Measurements from ENCODE around the gene RELB.

RELB gene

GRCh38 chr19:45087531-45087930, 86.3 kb downstream of the RELB start:
- DNase-seq = peak; percentile 67
